IMR-90 (cell line): ENCODE data around the gene RADIL. TPM values are rescaled to one million over a fixed set of nuclear protein-coding genes. Genes with fewer than 3 reads are reported as not detected.

Experiments used
- ATAC-seq: fragments of 200-7000 bp; cut with Tn5 transposase; 2 replicates; pipeline ENCODE4 v1.9.1; 2020; ENCODE audit warnings: low read depth, mild to moderate bottlenecking, moderate library complexity
- BruUV-seq: library from RNA; stranded (reverse); fragments of 400-500 nt; replicated peaks from 2 replicates; lab custom pipeline; 2021; lab: Mats Ljungman, UMichigan
- CTCF ChIA-PET: fragments of 300-600 bp; formaldehyde crosslinking; extraction: SDS; loops from one replicate; lab custom pipeline; 2021; ENCODE audit warnings: antibody characterized with exemption; lab: Yijun Ruan, JAX
- POLR2A ChIA-PET: fragments of 300-600 bp; sonication (Branson Sonifier 250); formaldehyde crosslinking; loops from one replicate; lab custom pipeline; 2022; ENCODE audit warnings: antibody characterized with exemption; ENCODE audit not compliant: unreplicated experiment; lab: Charles Lee
- DNase-seq: peaks from one replicate; pipeline ENCODE4 v3.0.0; 2013
- H2AFZ ChIP-seq: replicated peaks from 2 replicates; pipeline ENCODE3; 2013; ENCODE audit warnings: low read length, mild to moderate bottlenecking; ENCODE audit not compliant: poor library complexity
- H2AK5ac ChIP-seq: 2 replicates; pipeline ENCODE4 v1.6.1; 2013; ENCODE audit warnings: low read depth, low read length, inconsistent platforms
- H2AK9ac ChIP-seq: replicated peaks from 2 replicates; pipeline ENCODE3; 2013; ENCODE audit warnings: mild to moderate bottlenecking, low read depth, low read length, moderate library complexity; ENCODE audit not compliant: poor library complexity
- H2BK120ac ChIP-seq: 2 replicates; pipeline ENCODE4 v1.6.1; 2013; ENCODE audit warnings: low read depth, low read length, inconsistent platforms
- H2BK15ac ChIP-seq: 3 replicates; pipeline ENCODE4 v1.6.1; 2013; ENCODE audit warnings: low read depth, low read length, inconsistent platforms
- H2BK20ac ChIP-seq: 2 replicates; pipeline ENCODE4 v1.6.1; 2013; ENCODE audit warnings: low read depth, mild to moderate bottlenecking, inconsistent platforms, low read length, moderate library complexity
- H2BK5ac ChIP-seq: 2 replicates; pipeline ENCODE4 v1.6.1; 2013; ENCODE audit warnings: mild to moderate bottlenecking, low read depth, low read length, inconsistent platforms; ENCODE audit not compliant: poor library complexity, severe bottlenecking
- H3K14ac ChIP-seq: replicated peaks from 2 replicates; pipeline ENCODE4 v1.6.1; 2013; ENCODE audit warnings: low read depth, low read length, inconsistent platforms
- H3K18ac ChIP-seq: 2 replicates; pipeline ENCODE4 v1.6.1; 2013; ENCODE audit warnings: low read depth, low read length, control low read depth
- H3K23ac ChIP-seq: 2 replicates; pipeline ENCODE4 v1.6.1; 2013; ENCODE audit warnings: low read depth, low read length, inconsistent platforms
- H3K27ac ChIP-seq: 2 replicates; pipeline ENCODE4 v1.5.1; 2013; ENCODE audit warnings: mild to moderate bottlenecking, control low read depth, low read length; ENCODE audit not compliant: insufficient read depth
- H3K27me3 ChIP-seq: 2 replicates; pipeline ENCODE4 v1.6.1; 2013; ENCODE audit warnings: low read length; ENCODE audit not compliant: control insufficient read depth, insufficient read depth
- H3K36me3 ChIP-seq: 2 replicates; pipeline ENCODE4 v1.6.1; 2013; ENCODE audit warnings: low read length, mixed read lengths; ENCODE audit not compliant: control insufficient read depth, insufficient read depth
- H3K4ac ChIP-seq: 2 replicates; pipeline ENCODE4 v1.6.1; 2013; ENCODE audit warnings: low read depth, low read length, inconsistent platforms
- H3K4me1 ChIP-seq: 2 replicates; pipeline ENCODE4 v1.6.1; 2013; ENCODE audit warnings: low read length, mixed read lengths; ENCODE audit not compliant: control insufficient read depth, insufficient read depth
- H3K4me2 ChIP-seq: 2 replicates; pipeline ENCODE4 v1.6.1; 2013; ENCODE audit warnings: low read depth, mild to moderate bottlenecking, control low read depth, low read length, moderate library complexity
- H3K4me3 ChIP-seq: 2 replicates; pipeline ENCODE4 v1.5.1; 2013; ENCODE audit warnings: low read depth, mild to moderate bottlenecking, control low read depth, low read length, moderate library complexity; ENCODE audit not compliant: insufficient read depth
- H3K56ac ChIP-seq: 2 replicates; pipeline ENCODE4 v1.6.1; 2013; ENCODE audit warnings: low read length, inconsistent platforms; ENCODE audit not compliant: insufficient read depth; ENCODE audit errors: extremely low read depth
- H3K79me1 ChIP-seq, 2 experiments: 2 replicates each; pipeline ENCODE4 v1.6.1; 2013; ENCODE audit warnings: low read length in 2 of 2, inconsistent platforms in 1 of 2, low read depth in 1 of 2
- H3K9ac ChIP-seq: 2 replicates; pipeline ENCODE4 v1.6.1; 2013; ENCODE audit warnings: low read depth, low read length, control low read depth
- H3K9me1 ChIP-seq: 2 replicates; pipeline ENCODE4 v1.6.1; 2013; ENCODE audit warnings: low read length, inconsistent platforms; ENCODE audit not compliant: insufficient read depth
- H3K9me3 ChIP-seq: 2 replicates; pipeline ENCODE4 v1.6.1; 2013; ENCODE audit warnings: low read length; ENCODE audit not compliant: control insufficient read depth, insufficient read depth
- H4K20me1 ChIP-seq: 2 replicates; pipeline ENCODE4 v1.6.1; 2013; ENCODE audit warnings: low read length, inconsistent platforms; ENCODE audit not compliant: insufficient read depth
- H4K5ac ChIP-seq: 2 replicates; pipeline ENCODE4 v1.6.1; 2013; ENCODE audit warnings: mild to moderate bottlenecking, low read depth, low read length, control low read depth
- H4K8ac ChIP-seq, 2 experiments: 2 replicates each; pipeline ENCODE4 v1.6.1; 2013; ENCODE audit warnings: low read depth in 2 of 2, low read length in 2 of 2, control low read depth in 1 of 2, inconsistent platforms in 1 of 2
- H4K91ac ChIP-seq: 2 replicates; pipeline ENCODE4 v1.6.1; 2013; ENCODE audit warnings: low read depth, low read length, inconsistent platforms; ENCODE audit not compliant: insufficient read depth
- MAFK ChIP-seq: IDR thresholded peaks from 2 replicates; pipeline ENCODE4 v1.6.1; 2012; ENCODE audit warnings: low read depth, low read length, improper control_type of control experiment
- MAZ ChIP-seq: IDR thresholded peaks from 2 replicates; pipeline ENCODE4 v1.6.1; 2012; ENCODE audit warnings: low read depth, mild to moderate bottlenecking, low read length, improper control_type of control experiment, moderate library complexity, borderline replicate concordance
- NFE2L2 ChIP-seq: fragments of 150-350 bp; IDR thresholded peaks from 2 replicates; pipeline ENCODE4 v1.6.1; 2016; ENCODE audit warnings: low read depth, mild to moderate bottlenecking, low read length
- RFX5 ChIP-seq: IDR thresholded peaks from 2 replicates; pipeline ENCODE4 v1.8.0; 2012; ENCODE audit warnings: low read depth, mild to moderate bottlenecking, low read length, moderate library complexity
- SMC3 ChIP-seq: fragments of 150-350 bp; IDR thresholded peaks from 2 replicates; pipeline ENCODE4 v1.6.1; 2016; ENCODE audit warnings: low read depth, mild to moderate bottlenecking, antibody characterized with exemption, low read length, moderate library complexity
- USF2 ChIP-seq: fragments of 150-350 bp; IDR thresholded peaks from 2 replicates; pipeline ENCODE4 v1.6.1; 2017; ENCODE audit warnings: mild to moderate bottlenecking, antibody characterized with exemption, low read length, low read depth
- whole genome bisulfite sequencing, 2 experiments: methylation state at CpG; one replicate each; pipeline versions ENCODE4 v1.1.5 to v1.1.7; 2013; ENCODE audit warnings: missing lambda C conversion rate in 2 of 2; ENCODE audit not compliant: insufficient read length in 1 of 2; ENCODE audit errors: extremely low coverage in 2 of 2; 5-methylcytosine and 5-hydroxymethylcytosine counted together
- dilution Hi-C: fragments of 300-500 bp; cut with HindIII; formaldehyde crosslinking; loops from one replicate; pipeline ENCODE4 v1.14.3; 2018; ENCODE audit warnings: low sequenced_read_pairs; ENCODE audit not compliant: unreplicated experiment
- in situ Hi-C: fragments of 300-500 bp; cut with MboI; formaldehyde crosslinking; loops from 3 replicates; pipeline ENCODE4 v1.14.3; 2019; ENCODE audit warnings: low sequenced_read_pairs, inconsistent platforms, mixed read lengths
- intact Hi-C: fragments of 100-400 bp; cut with micrococcal nuclease; formaldehyde crosslinking; loops from 2 replicates; pipeline ENCODE4 v1.10.0; 2022
- polyA plus RNA-seq, 3 experiments: library from polyadenylated mRNA; depleted of rRNA; stranded (reverse); fragments of >200 nt; gene quantifications; 2 replicates each; pipeline ENCODE4 v1.2.3, GENCODE V29; 2012; ENCODE audit warnings: low replicate concordance in 1 of 3
- total RNA-seq: library from RNA; depleted of rRNA; stranded (reverse); fragments of >200 nt; gene quantifications from 2 replicates; pipeline ENCODE4 v1.2.3, GENCODE V29; 2012
- TF ChIP-seq, protein P1 (sequence below): conservative IDR thresholded peaks from 2 replicates; pipeline ENCODE4 v1.5.1; 2012; ENCODE audit warnings: mild to moderate bottlenecking, low read depth, low read length, improper control_type of control experiment
- TF ChIP-seq, protein P2 (sequence below): fragments of 150-350 bp; IDR thresholded peaks from 2 replicates; pipeline ENCODE4 v1.6.1; 2016; ENCODE audit warnings: low read depth, mild to moderate bottlenecking, low read length, moderate library complexity, borderline replicate concordance

The RADIL gene
- total and polyA plus RNA-seq, 2 of the 4 experiments (the other 2 are of a cell fraction) = 0.18 to 0.48 TPM

DNA sequence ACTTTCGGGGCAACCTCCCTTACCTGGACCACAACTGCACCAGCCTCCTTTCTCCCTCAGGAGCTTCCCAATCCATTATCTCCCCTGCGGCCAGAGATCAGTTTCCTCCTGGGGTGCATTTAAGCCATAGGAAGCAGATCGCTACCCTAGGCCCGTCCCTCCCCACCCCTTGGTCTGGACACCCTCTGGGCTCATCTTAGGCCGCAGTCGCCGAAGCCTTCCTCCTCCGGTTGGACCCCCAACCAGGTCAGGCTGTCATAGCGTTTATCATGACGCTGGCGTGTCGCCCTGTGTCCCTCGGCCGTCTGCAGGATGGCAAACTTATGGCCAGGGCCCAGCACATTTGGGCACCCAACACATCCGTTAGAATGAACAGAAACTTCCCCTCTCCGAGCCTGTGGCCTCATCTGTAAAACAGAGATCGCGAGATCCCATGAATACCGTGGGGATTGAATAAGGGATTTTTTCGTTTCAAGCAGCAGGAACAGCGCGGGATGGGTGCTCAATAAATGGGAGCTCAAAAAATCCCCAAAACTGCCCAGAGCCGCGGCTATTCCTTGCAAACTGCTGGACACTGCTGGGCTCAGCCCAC lies 108.8 kb downstream of the RADIL start:
- peaks cover 10% of the 10 kb centered on the region; the same call in 1 of the 2 replicates for H3K9me1 ChIP-seq
- H3K4me2 ChIP-seq = peak overlapping the region; percentile 89
- peak overlapping the region; percentile 13 for H2BK120ac ChIP-seq
- ChIA-PET CTCF (no interaction called here), POLR2A (interaction anchor here (1.0 to 1.2 kb wide), 4 partner anchors 10 to 161 kb away, joined by 3 to 17 read pairs (median 4); no protein-coding TSS in a partner anchor)
- H3K14ac ChIP-seq = peak overlapping the region; percentile 88
- H3K4me3 ChIP-seq = peak overlapping the region; percentile 83
- no peaks in the 10 kb centered on the region for H3K9me3 ChIP-seq
- peak overlapping the region; percentile 88 for H3K23ac ChIP-seq
- no peaks in the 10 kb centered on the region for H3K27me3 ChIP-seq
- no peak overlapping the region for H2BK15ac ChIP-seq
- peak overlapping the region; percentile 69 for H4K5ac ChIP-seq
- H2AFZ ChIP-seq = peak overlapping the region; percentile 97
- ATAC-seq (peak; percentile 56), DNase-seq (peak; percentile 75)
- dilution Hi-C loops = no loop called here
- H2AK9ac ChIP-seq = peak overlapping the region; percentile 94
- peaks cover 20% of the 10 kb centered on the region for H4K20me1 ChIP-seq
- H4K8ac ChIP-seq = peak overlapping the region; percentile 95 to 97
- peak overlapping the region; percentile 14; the same call in 1 of the 2 replicates for H3K18ac ChIP-seq
- no TSS peak for BruUV-seq
- WGBS, 2 experiments = 0% methylated on average over 2 of the region's 24 CpGs; no CpG with 5 or more reads in 1 of the 2 experiments
- H3K9ac ChIP-seq = peak overlapping the region; percentile 66
- peak overlapping the region; percentile 74 for H2AK5ac ChIP-seq
- peak overlapping the region; percentile 94 for H3K56ac ChIP-seq
- peaks cover 4% of the 10 kb centered on the region; the same call in 1 of the 2 replicates for H3K4me1 ChIP-seq
- H3K4ac ChIP-seq = peak overlapping the region; percentile 88
- in situ Hi-C loops = loop anchor here (25.0 kb wide), 1 partner anchor 1912 kb away; no protein-coding TSS in a partner anchor
- H4K91ac ChIP-seq = peak overlapping the region; percentile 82
- intact Hi-C loops = loop anchor here (1.0 to 10.0 kb wide), 3 partner anchors 29 to 160 kb away; no protein-coding TSS in a partner anchor
- peak overlapping the region; percentile 63 for H2BK5ac ChIP-seq
- TF ChIP-seq, protein P1, sequence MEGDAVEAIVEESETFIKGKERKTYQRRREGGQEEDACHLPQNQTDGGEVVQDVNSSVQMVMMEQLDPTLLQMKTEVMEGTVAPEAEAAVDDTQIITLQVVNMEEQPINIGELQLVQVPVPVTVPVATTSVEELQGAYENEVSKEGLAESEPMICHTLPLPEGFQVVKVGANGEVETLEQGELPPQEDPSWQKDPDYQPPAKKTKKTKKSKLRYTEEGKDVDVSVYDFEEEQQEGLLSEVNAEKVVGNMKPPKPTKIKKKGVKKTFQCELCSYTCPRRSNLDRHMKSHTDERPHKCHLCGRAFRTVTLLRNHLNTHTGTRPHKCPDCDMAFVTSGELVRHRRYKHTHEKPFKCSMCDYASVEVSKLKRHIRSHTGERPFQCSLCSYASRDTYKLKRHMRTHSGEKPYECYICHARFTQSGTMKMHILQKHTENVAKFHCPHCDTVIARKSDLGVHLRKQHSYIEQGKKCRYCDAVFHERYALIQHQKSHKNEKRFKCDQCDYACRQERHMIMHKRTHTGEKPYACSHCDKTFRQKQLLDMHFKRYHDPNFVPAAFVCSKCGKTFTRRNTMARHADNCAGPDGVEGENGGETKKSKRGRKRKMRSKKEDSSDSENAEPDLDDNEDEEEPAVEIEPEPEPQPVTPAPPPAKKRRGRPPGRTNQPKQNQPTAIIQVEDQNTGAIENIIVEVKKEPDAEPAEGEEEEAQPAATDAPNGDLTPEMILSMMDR = no peak
- TF ChIP-seq, protein P2, sequence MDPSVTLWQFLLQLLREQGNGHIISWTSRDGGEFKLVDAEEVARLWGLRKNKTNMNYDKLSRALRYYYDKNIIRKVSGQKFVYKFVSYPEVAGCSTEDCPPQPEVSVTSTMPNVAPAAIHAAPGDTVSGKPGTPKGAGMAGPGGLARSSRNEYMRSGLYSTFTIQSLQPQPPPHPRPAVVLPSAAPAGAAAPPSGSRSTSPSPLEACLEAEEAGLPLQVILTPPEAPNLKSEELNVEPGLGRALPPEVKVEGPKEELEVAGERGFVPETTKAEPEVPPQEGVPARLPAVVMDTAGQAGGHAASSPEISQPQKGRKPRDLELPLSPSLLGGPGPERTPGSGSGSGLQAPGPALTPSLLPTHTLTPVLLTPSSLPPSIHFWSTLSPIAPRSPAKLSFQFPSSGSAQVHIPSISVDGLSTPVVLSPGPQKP = no peak
- no peak for TF ChIP-seq RFX5
- TF ChIP-seq MAFK = no peak
- TF ChIP-seq NFE2L2 = no peak
- TF ChIP-seq SMC3 = no peak
- TF ChIP-seq USF2 = no peak
- no peak for TF ChIP-seq MAZ
- peak overlapping the region; percentile 69 for H3K27ac ChIP-seq
- H3K36me3 ChIP-seq = peaks cover 5% of the 10 kb centered on the region
- H2BK20ac ChIP-seq = 0 out of 2 replicates have a peak overlapping the region, but pooled peaks have one; percentile 12
- peaks cover 13 to 61% of the 10 kb centered on the region in 2 experiments for H3K79me1 ChIP-seq
